ENCODE measurements around the gene ZDHHC21.

The ZDHHC21 gene

DNA sequence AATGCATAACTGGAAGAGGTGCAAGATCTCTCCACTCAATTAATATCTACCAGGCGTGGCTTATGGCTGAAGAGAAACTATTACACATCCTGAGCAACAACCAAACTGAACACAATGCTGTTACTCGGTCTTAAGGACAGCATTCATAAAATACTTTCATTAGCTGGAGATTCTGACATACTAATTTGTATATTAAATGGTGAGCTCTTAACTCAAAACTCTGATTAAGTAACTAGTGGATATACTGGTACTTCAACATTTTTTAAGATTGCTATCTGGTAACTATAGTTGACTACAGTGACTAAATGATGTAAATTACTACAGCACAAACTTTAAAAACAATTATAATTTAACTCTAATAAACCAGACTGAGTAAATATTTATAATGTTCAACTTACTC lies 15.8 kb downstream of the ZDHHC21 start:
- Histone ChIP-seq H3K4me3 (ENCODE audit: low read depth in 1 of 2, low read length in 2 of 2) (no peak overlapping the region), H3K36me3 (ENCODE audit: insufficient read depth, low read length) (no peaks in the 10 kb centered on the region; the same call in 1 of the 2 replicates), H3K79me2 (ENCODE audit: insufficient read depth, low read length) (no peaks in the 10 kb centered on the region), H3K9ac (ENCODE audit: low read depth, low read length) (no peak overlapping the region), H2AFZ (ENCODE audit: low read depth, low read length) (no peak overlapping the region), H3K27ac (ENCODE audit: low read length) (no peak overlapping the region), H3K4me2 (ENCODE audit: insufficient read depth, low read length) (no peak overlapping the region), H3K4me1 (ENCODE audit: insufficient read depth, low read length) (no peaks in the 10 kb centered on the region), H3K27me3 (ENCODE audit: insufficient read depth, low read length, poor library complexity) (no peaks in the 10 kb centered on the region), H3K9me3 (ENCODE audit: insufficient read depth, low read length, severe bottlenecking) (no peaks in the 10 kb centered on the region), H4K20me1 (ENCODE audit: insufficient read depth, low read length) (no peaks in the 10 kb centered on the region)
- ATAC-seq (ENCODE audit: insufficient read depth, low read depth) (no peak), DNase-seq (no peak)
- TF ChIP-seq, protein P1, sequence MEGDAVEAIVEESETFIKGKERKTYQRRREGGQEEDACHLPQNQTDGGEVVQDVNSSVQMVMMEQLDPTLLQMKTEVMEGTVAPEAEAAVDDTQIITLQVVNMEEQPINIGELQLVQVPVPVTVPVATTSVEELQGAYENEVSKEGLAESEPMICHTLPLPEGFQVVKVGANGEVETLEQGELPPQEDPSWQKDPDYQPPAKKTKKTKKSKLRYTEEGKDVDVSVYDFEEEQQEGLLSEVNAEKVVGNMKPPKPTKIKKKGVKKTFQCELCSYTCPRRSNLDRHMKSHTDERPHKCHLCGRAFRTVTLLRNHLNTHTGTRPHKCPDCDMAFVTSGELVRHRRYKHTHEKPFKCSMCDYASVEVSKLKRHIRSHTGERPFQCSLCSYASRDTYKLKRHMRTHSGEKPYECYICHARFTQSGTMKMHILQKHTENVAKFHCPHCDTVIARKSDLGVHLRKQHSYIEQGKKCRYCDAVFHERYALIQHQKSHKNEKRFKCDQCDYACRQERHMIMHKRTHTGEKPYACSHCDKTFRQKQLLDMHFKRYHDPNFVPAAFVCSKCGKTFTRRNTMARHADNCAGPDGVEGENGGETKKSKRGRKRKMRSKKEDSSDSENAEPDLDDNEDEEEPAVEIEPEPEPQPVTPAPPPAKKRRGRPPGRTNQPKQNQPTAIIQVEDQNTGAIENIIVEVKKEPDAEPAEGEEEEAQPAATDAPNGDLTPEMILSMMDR (IDR thresholded peaks at IDR 0.05; ENCODE audit: borderline replicate concordance, extremely low read depth, low read length, poor library complexity, severe bottlenecking) = no peak
- no peak for TF ChIP-seq EZH2 (IDR thresholded peaks at IDR 0.05; ENCODE audit: borderline replicate concordance, low read depth, low read length, severe bottlenecking)

DNA sequence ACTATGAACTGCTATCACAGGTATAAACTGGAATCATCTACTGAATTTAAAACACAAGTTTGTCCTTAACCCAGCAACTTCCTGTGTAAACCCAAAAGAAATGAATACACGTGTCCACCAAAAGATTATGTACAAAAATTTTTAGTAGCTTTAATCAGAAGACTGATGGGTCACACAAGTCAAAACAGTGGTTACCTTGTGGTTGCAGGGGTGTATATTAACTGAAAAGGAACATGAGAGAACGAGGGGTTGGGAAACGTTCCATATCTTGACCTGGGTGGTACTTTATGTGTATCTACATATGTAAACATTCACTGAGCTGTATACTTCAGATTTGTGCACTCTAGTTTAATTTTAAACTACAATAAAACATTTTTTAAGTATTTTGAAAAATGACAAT lies 18.6 kb downstream of the ZDHHC21 start:
- DNase-seq = no peak
- H3K36me3 ChIP-seq (ENCODE audit: insufficient read depth, low read length) = no peaks in the 10 kb centered on the region; the same call in 1 of the 2 replicates
- no peak overlapping the region for H2AFZ ChIP-seq (ENCODE audit: low read depth, low read length)
- no peak overlapping the region for H3K4me2 ChIP-seq (ENCODE audit: insufficient read depth, low read length)
- no peaks in the 10 kb centered on the region for H4K20me1 ChIP-seq (ENCODE audit: insufficient read depth, low read length)
- TF ChIP-seq, protein P1 (IDR thresholded peaks at IDR 0.05; ENCODE audit: borderline replicate concordance, extremely low read depth, low read length, poor library complexity, severe bottlenecking) = no peak
- TF ChIP-seq EZH2 (IDR thresholded peaks at IDR 0.05; ENCODE audit: borderline replicate concordance, low read depth, low read length, severe bottlenecking) = no peak
- H3K27ac ChIP-seq (ENCODE audit: low read length) = no peak overlapping the region
- ATAC-seq (ENCODE audit: insufficient read depth, low read depth) = no peak
- H3K4me3 ChIP-seq (ENCODE audit: low read depth in 1 of 2, low read length in 2 of 2) = no peak overlapping the region
- no peak overlapping the region for H3K9ac ChIP-seq (ENCODE audit: low read depth, low read length)
- H3K9me3 ChIP-seq (ENCODE audit: insufficient read depth, low read length, severe bottlenecking) = no peaks in the 10 kb centered on the region
- H3K4me1 ChIP-seq (ENCODE audit: insufficient read depth, low read length) = no peaks in the 10 kb centered on the region
- no peaks in the 10 kb centered on the region for H3K79me2 ChIP-seq (ENCODE audit: insufficient read depth, low read length)
- no peaks in the 10 kb centered on the region for H3K27me3 ChIP-seq (ENCODE audit: insufficient read depth, low read length, poor library complexity)

DNA sequence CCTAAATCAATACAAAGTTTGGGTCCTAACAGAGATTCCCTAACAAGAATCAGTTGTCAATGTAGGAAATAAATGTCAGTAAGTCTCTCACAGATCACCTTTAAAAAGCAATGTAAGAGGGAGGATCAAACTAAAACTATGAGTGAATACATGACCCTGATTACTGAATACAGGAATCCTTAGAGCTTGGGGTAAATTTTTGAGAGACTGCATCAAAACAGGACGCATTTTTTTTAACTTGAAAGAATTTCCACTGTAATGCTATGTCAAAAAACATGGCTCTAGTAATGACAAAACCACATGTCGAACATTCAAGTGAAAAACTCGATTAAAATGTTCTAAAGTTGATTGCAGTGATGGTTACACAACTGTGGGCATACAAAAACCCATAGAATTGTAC lies 21.9 kb downstream of the ZDHHC21 start:
- no peak for ATAC-seq (ENCODE audit: insufficient read depth, low read depth)
- H3K9ac ChIP-seq (ENCODE audit: low read depth, low read length) = no peak overlapping the region

More for the DNA sequence above, 21.9 kb downstream of the ZDHHC21 start:
- TF ChIP-seq EZH2 (IDR thresholded peaks at IDR 0.05; ENCODE audit: borderline replicate concordance, low read depth, low read length, severe bottlenecking) = no peak
- TF ChIP-seq, protein P1 (IDR thresholded peaks at IDR 0.05; ENCODE audit: borderline replicate concordance, extremely low read depth, low read length, poor library complexity, severe bottlenecking) = no peak
- Histone ChIP-seq H3K4me3 (ENCODE audit: low read depth in 1 of 2, low read length in 2 of 2) (no peak overlapping the region), H3K27me3 (ENCODE audit: insufficient read depth, low read length, poor library complexity) (no peaks in the 10 kb centered on the region), H3K4me2 (ENCODE audit: insufficient read depth, low read length) (no peak overlapping the region), H3K36me3 (ENCODE audit: insufficient read depth, low read length) (no peaks in the 10 kb centered on the region; the same call in 1 of the 2 replicates), H3K9me3 (ENCODE audit: insufficient read depth, low read length, severe bottlenecking) (no peaks in the 10 kb centered on the region), H2AFZ (ENCODE audit: low read depth, low read length) (no peak overlapping the region), H3K27ac (ENCODE audit: low read length) (no peak overlapping the region), H3K4me1 (ENCODE audit: insufficient read depth, low read length) (no peaks in the 10 kb centered on the region), H3K79me2 (ENCODE audit: insufficient read depth, low read length) (no peaks in the 10 kb centered on the region), H4K20me1 (ENCODE audit: insufficient read depth, low read length) (no peaks in the 10 kb centered on the region)
- no peak for DNase-seq

All from DND-41 (cell line).